Measurements from ENCODE around the gene TCERG1L.

The TCERG1L gene

DNA sequence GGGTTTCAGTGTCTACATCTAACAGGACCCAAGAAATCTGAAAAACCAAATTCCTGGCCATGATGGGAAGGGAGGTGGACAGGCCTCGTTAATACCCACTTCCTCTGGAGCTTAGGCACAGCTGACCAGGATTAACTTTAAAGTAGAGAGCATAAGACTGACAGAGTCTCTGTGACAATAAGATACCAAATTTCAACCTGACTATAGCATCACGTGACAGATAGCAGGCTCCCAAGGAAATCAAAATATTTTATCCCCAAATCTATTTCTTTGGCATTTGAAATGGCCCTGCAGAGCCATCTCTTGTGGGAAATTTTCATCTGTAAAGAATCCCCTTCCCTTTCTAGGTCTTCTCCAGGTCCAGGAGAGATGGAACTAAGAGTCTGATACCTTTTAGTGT lies 258.3 kb downstream of the TCERG1L start:
- TF ChIP-seq CTCF (IDR thresholded peaks at IDR 0.05), result no peak

GRCh38 chr10:131050162-131050766 lies 261.3 kb downstream of the TCERG1L start:
- no peak for TF ChIP-seq CTCF (IDR thresholded peaks at IDR 0.05)

- TF ChIP-seq CTCF (IDR thresholded peaks at IDR 0.05), result no peak
Observed at GRCh38 chr10:131049016-131049415, 262.5 kb downstream of the TCERG1L start.

DNA sequence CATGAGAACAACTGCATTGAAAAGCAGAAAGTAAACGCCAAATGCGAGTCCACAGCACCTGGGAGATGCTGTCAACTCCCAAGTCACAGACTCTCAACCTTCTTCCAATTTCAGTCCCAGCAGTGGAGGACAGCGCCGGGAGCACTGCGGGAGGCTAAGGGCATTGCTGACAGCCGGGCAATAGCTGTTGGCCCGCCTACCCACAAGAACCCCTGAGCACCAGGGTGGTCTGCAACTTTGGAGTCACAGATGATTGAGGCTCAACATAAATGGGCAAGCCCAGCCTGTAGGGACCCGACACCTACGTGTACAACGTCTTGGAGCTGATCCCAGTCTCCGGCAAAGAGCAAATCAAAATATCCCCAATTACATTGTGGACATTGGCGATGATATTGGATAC lies 262.9 kb downstream of the TCERG1L start:
- TF ChIP-seq CTCF (IDR thresholded peaks at IDR 0.05), result no peak

DNA sequence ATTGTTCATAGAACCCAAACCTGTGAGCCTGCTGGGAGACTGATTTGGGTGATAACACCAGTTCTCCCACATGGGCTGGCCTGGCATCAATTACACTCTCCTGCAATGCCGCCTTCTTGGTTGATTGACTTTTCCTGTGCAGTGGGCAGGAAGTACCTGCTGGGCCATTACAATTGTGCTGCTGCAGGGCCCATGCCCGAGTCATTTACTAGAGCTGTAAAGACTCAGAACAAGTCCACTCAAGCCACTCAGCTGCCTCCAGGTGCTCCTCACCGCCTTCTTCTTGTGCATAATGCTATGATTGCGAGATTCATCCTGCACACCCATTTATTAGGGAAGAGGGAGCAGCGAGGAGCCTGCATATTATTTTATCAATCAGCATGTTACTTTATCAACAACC lies 264.0 kb downstream of the TCERG1L start:
- TF ChIP-seq CTCF (IDR thresholded peaks at IDR 0.05), result no peak

GRCh38 chr10:131046194-131046593 lies 265.3 kb downstream of the TCERG1L start:
- TF ChIP-seq CTCF (IDR thresholded peaks at IDR 0.05), result no peak

DNA sequence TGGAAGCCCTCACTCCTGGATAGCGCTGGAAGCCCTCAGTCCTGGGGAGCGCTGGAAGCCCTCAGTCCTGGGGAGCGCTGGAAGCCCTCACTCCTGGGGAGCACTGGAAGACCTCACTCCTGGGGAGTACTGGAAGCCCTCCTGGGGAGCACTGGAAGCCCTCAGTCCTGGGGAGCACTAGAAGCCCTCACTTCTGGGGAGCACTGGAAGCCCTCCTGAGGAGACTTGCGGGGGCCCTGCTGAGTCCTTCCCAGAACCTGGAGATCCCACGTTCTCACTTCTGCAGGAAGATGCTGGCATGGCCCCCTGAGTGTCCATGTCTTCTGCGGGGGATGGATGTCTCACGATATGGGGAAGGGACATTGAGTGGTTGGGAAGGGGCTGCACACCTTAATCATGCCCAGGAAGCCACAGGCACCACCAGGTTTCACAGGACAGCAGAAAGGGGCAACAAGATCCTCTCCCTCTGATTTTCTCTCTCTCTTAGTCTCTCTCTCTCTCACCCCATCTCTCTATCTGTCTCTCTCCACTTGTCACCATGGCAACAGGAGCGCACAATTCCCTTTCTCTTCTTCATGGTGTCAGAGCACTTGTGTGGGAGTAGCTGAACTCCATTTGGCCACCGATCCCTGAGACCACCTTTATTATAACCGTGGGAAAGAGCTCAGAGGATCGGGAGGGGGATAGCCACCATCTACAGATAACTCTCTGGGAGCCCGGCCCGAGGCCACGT lies 267.0 kb downstream of the TCERG1L start:
- no peak for TF ChIP-seq CTCF (IDR thresholded peaks at IDR 0.05)

Data from LNCAP (cell line).